Upper lobe of left lung (tissue), 6 donors: ENCODE measurements around the gene ST3GAL3. TPM values are rescaled to one million over a fixed set of nuclear protein-coding genes. Genes with fewer than 3 reads are reported as not detected.

Experiments
- ATAC-seq, 2 donors: fragments of 200-7000 bp; cut with Tn5 transposase; one replicate each; pipeline ENCODE4 v1.9.1; 2022; ENCODE audit warnings: mild to moderate bottlenecking in 2 of 2, moderate library complexity in 2 of 2; ENCODE audit not compliant: low FRiP score in 2 of 2
- DNase-seq, 2 donors: peaks; one replicate each; pipeline ENCODE4 v3.0.0-alpha.2; 2019 to 2020
- H3K27ac ChIP-seq, 4 donors: fragments of 200-600 bp; sonication (generic); one replicate each; pipeline ENCODE4 v1.5.1; 2016 to 2019
- H3K27me3 ChIP-seq, 4 donors: fragments of 200-600 bp; sonication (generic); one replicate each; pipeline ENCODE4 v1.5.1; 2017 to 2019
- H3K36me3 ChIP-seq, 4 donors: fragments of 200-600 bp; sonication (generic); one replicate each; pipeline ENCODE4 v1.5.1; 2016 to 2019
- H3K4me1 ChIP-seq, 4 donors: fragments of 200-600 bp; sonication (generic); one replicate each; pipeline ENCODE4 v1.5.1; 2018 to 2019
- H3K4me3 ChIP-seq, 4 donors: fragments of 200-600 bp; sonication (generic); one replicate each; pipeline ENCODE4 v1.5.1; 2017 to 2019; ENCODE audit warnings: mild to moderate bottlenecking in 2 of 4, moderate library complexity in 1 of 4
- H3K9me3 ChIP-seq, 4 donors: fragments of 200-600 bp; sonication (generic); one replicate each; pipeline ENCODE4 v1.5.1; 2018 to 2019
- CTCF ChIP-seq, 6 experiments: fragments of 450-650 bp in 4 of 6; fragments of 200-600 bp in 2 of 6; sonication (generic) in 2 of 6; IDR thresholded peaks; one replicate each; pipeline ENCODE4 v1.5.1; 2016 to 2019; ENCODE audit warnings: antibody characterized with exemption in 6 of 6
- EP300 ChIP-seq, 4 donors: sonication (generic); formaldehyde crosslinking; IDR thresholded peaks; one replicate each; pipeline ENCODE4 v1.5.1; 2017; ENCODE audit warnings: antibody characterized with exemption in 4 of 4, control low read depth in 2 of 4
- POLR2A ChIP-seq, 4 donors: fragments of 450-650 bp; IDR thresholded peaks; one replicate each; pipeline ENCODE4 v1.5.1; 2016 to 2017; ENCODE audit warnings: antibody characterized with exemption in 4 of 4, mild to moderate bottlenecking in 2 of 4
- POLR2AphosphoS5 ChIP-seq, 2 donors: sonication (generic); formaldehyde crosslinking; IDR thresholded peaks; one replicate each; pipeline ENCODE4 v1.5.1; 2017; ENCODE audit warnings: antibody characterized with exemption in 2 of 2
- WGBS, 2 donors: methylation state at CpG; one replicate each; pipeline ENCODE4 v1.1.5; 2017 to 2018; 5-methylcytosine and 5-hydroxymethylcytosine counted together
- total RNA-seq, 6 donors: library from RNA; depleted of rRNA in 4 of 6; stranded (reverse); fragments of >200 nt in 4 of 6; gene quantifications; one replicate each; pipeline versions ENCODE4 v1.1.0 to v1.2.1, GENCODE V29; 2016 to 2021
- donor health status: DM: no; HTN: no; CAD: no; lungs with moderate emphysema.
- donor health status: DM: no; HTN: yes; CAD: no; lungs with severe emphysema.

Gene ST3GAL3
- total RNA-seq, 6 donors from 2014 or later = 14.4 to 46.1 (median 19.2) TPM

- H3K4me3 ChIP-seq = no peak overlapping the region
- TF ChIP-seq POLR2AphosphoS5 (IDR thresholded peaks at IDR 0.05) (no peak), EP300 (IDR thresholded peaks at IDR 0.05) (no peak), CTCF (IDR thresholded peaks at IDR 0.05) (no peak), POLR2A (IDR thresholded peaks at IDR 0.05) (no peak)
- WGBS, 2 donors = 89 to 93% methylated on average over 2 to 3 of the region's 3 CpGs
- H3K9me3 ChIP-seq = no peaks in the 10 kb centered on the region
- peaks cover 0 to 81% (median 56%) of the 10 kb centered on the region in 4 donors for H3K36me3 ChIP-seq
- no peaks in the 10 kb centered on the region for H3K4me1 ChIP-seq
- H3K27me3 ChIP-seq = no peaks in the 10 kb centered on the region
- no peak overlapping the region for H3K27ac ChIP-seq
- DNase-seq (no peak), ATAC-seq (no peak)
Measured at GRCh38 chr1:43961692-43962091, 254.4 kb downstream of the ST3GAL3 start.

- H3K27ac ChIP-seq = no peak overlapping the region
- no peak overlapping the region for H3K4me3 ChIP-seq
- DNase-seq = no peak
- H3K9me3 ChIP-seq = no peaks in the 10 kb centered on the region
- no peak for ATAC-seq
- peaks cover 0 to 78% (median 54%) of the 10 kb centered on the region in 4 donors for H3K36me3 ChIP-seq
- no peaks in the 10 kb centered on the region for H3K27me3 ChIP-seq
- TF ChIP-seq CTCF (IDR thresholded peaks at IDR 0.05) (no peak), EP300 (IDR thresholded peaks at IDR 0.05) (no peak), POLR2A (IDR thresholded peaks at IDR 0.05) (no peak), POLR2AphosphoS5 (IDR thresholded peaks at IDR 0.05) (no peak)
- WGBS, 2 donors = 89 to 93% methylated on average over 2 of the region's 2 CpGs
- H3K4me1 ChIP-seq = no peaks in the 10 kb centered on the region
Measured at GRCh38 chr1:43962324-43962723, 255.0 kb downstream of the ST3GAL3 start.

- Histone ChIP-seq H3K27ac (no peak overlapping the region), H3K9me3 (no peaks in the 10 kb centered on the region), H3K4me3 (no peak overlapping the region), H3K4me1 (no peaks in the 10 kb centered on the region), H3K36me3 (peaks cover 0 to 75% (median 51%) of the 10 kb centered on the region in 4 donors), H3K27me3 (no peaks in the 10 kb centered on the region)
- no peak for TF ChIP-seq POLR2A (IDR thresholded peaks at IDR 0.05)
- no peak for TF ChIP-seq EP300 (IDR thresholded peaks at IDR 0.05)
- WGBS, 2 donors = 95 to 100% methylated on average over 3 of the region's 3 CpGs
- ATAC-seq = no peak
- no peak for DNase-seq
Measured at GRCh38 chr1:43963006-43963405, 255.7 kb downstream of the ST3GAL3 start.

- Histone ChIP-seq H3K4me3 (no peak overlapping the region), H3K36me3 (peaks cover 0 to 66% (median 43%) of the 10 kb centered on the region in 4 donors), H3K27me3 (no peaks in the 10 kb centered on the region), H3K4me1 (no peaks in the 10 kb centered on the region), H3K27ac (no peak overlapping the region), H3K9me3 (no peaks in the 10 kb centered on the region)
- WGBS, 2 donors = 79 to 85% methylated on average over 5 of the region's 5 CpGs
- no peak for ATAC-seq
- no peak for DNase-seq
- no peak for TF ChIP-seq POLR2A (IDR thresholded peaks at IDR 0.05)
- no peak for TF ChIP-seq EP300 (IDR thresholded peaks at IDR 0.05)
- TF ChIP-seq POLR2AphosphoS5 (IDR thresholded peaks at IDR 0.05) = no peak
- TF ChIP-seq CTCF (IDR thresholded peaks at IDR 0.05) = no peak
Measured at GRCh38 chr1:43963890-43964289, 256.6 kb downstream of the ST3GAL3 start.

- DNase-seq = no peak
- WGBS, 2 donors = 87 to 91% methylated on average over 2 to 3 of the region's 3 CpGs
- H3K4me1 ChIP-seq = peaks cover 1 to 11% (median 3%) of the 10 kb centered on the region in 4 donors
- H3K4me3 ChIP-seq = no peak overlapping the region
- H3K36me3 ChIP-seq = peaks cover 0 to 52% (median 33%) of the 10 kb centered on the region in 4 donors
- H3K27me3 ChIP-seq = no peaks in the 10 kb centered on the region
- no peak overlapping the region for H3K27ac ChIP-seq
- no peak for ATAC-seq
- no peak for TF ChIP-seq POLR2AphosphoS5 (IDR thresholded peaks at IDR 0.05)
- no peak for TF ChIP-seq CTCF (IDR thresholded peaks at IDR 0.05)
- no peak for TF ChIP-seq POLR2A (IDR thresholded peaks at IDR 0.05)
- no peak for TF ChIP-seq EP300 (IDR thresholded peaks at IDR 0.05)
- H3K9me3 ChIP-seq = no peaks in the 10 kb centered on the region
Measured at GRCh38 chr1:43965316-43965715, 258.0 kb downstream of the ST3GAL3 start.
